Activated naive CD4-positive, alpha-beta T cell treated with anti-CD3 and anti-CD28 coated beads, Interleukin-2, amount 50 U/mL, for 24 hours (primary cell): Measurements from ENCODE around the gene TSPAN11.

Experiments
- H3K27ac Mint-ChIP-seq: one replicate; pipeline ENCODE4 v1.8.0; 2021; ENCODE audit warnings: mild to moderate bottlenecking, mixed read lengths
- H3K27me3 Mint-ChIP-seq: one replicate; pipeline ENCODE4 v1.8.0; 2021; ENCODE audit warnings: mixed read lengths
- H3K36me3 Mint-ChIP-seq: one replicate; pipeline ENCODE4 v1.8.0; 2021; ENCODE audit warnings: mixed read lengths
- H3K4me1 Mint-ChIP-seq: one replicate; pipeline ENCODE4 v1.8.0; 2021; ENCODE audit warnings: mixed read lengths
- H3K4me3 Mint-ChIP-seq: one replicate; pipeline ENCODE4 v1.8.0; 2021; ENCODE audit warnings: mild to moderate bottlenecking, mixed read lengths
- H3K9me3 Mint-ChIP-seq: one replicate; pipeline ENCODE4 v1.8.0; 2021; ENCODE audit warnings: mixed read lengths

The TSPAN11 gene

DNA sequence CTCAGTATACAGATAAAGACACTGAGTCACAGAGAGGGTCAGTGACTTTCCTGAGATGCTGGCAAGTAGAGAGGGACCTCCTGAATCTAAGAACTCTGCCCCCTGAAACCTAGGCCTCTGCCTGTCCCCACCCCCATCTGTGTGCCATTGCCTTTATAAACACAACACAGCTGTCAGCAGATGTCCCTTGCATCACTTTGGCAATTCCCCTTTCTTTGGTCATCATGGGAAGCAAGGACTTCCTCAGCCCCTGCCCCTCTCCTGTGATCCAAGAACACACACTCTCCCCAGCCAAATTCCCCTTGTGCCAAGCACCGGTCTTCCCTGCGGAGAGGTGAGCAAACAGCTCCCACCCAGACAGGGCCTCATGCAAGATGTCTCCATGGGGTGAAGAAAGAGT is 8.3 kb downstream of the TSPAN11 start:
- H3K36me3 Mint-ChIP-seq, result no peaks in the 10 kb centered on the region
- H3K4me3 Mint-ChIP-seq, result no peak overlapping the region
- H3K27ac Mint-ChIP-seq, result no peak overlapping the region
- no peaks in the 10 kb centered on the region for H3K4me1 Mint-ChIP-seq
- H3K9me3 Mint-ChIP-seq, result no peaks in the 10 kb centered on the region
- peaks cover 11% of the 10 kb centered on the region for H3K27me3 Mint-ChIP-seq

DNA sequence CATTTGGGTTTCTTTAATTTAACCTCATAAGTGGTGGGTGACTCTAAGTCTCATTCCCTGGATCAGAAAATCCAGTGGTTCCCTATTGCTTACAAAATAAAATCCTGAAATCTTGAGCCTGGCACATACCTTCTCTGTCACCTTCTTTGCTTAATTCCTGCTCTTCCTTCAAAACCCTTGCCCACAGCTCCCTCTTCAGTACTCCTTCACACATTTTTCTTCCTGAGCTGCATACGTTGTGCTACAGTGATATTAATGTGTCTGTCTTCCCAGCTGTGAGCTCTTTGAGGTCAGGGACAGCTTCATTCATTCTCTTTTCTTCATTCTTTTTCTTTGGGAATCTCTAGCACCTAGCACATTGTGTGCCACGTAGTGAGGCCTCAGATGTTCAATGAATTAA is 9.5 kb downstream of the TSPAN11 start:
- Mint-ChIP-seq H3K4me1 (no peaks in the 10 kb centered on the region), H3K9me3 (no peaks in the 10 kb centered on the region), H3K27me3 (peaks cover 9% of the 10 kb centered on the region), H3K36me3 (no peaks in the 10 kb centered on the region), H3K27ac (no peak overlapping the region), H3K4me3 (no peak overlapping the region)

DNA sequence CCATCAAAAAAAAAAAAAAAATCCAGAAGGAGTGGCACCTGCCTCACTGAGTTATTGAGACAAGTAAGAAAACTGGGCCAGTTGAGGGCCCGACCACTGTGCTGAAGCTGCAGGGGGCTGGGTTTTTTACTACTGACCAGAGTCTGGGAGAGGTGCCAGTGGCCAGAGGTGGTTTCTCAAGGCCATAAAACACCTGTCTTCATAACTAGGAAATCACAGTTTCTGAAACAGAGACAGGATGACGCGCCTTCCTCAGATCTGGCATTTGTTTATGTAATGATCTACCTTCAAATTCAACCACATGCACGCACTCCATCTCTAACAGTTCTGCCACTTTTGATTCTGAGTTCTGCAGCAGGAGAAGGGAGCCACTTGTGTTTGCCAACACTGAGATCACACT is 12.7 kb downstream of the TSPAN11 start:
- peaks cover 6% of the 10 kb centered on the region for H3K27me3 Mint-ChIP-seq
- no peak overlapping the region for H3K4me3 Mint-ChIP-seq
- H3K4me1 Mint-ChIP-seq, result no peaks in the 10 kb centered on the region
- H3K9me3 Mint-ChIP-seq, result no peaks in the 10 kb centered on the region
- no peak overlapping the region for H3K27ac Mint-ChIP-seq
- H3K36me3 Mint-ChIP-seq, result no peaks in the 10 kb centered on the region

DNA sequence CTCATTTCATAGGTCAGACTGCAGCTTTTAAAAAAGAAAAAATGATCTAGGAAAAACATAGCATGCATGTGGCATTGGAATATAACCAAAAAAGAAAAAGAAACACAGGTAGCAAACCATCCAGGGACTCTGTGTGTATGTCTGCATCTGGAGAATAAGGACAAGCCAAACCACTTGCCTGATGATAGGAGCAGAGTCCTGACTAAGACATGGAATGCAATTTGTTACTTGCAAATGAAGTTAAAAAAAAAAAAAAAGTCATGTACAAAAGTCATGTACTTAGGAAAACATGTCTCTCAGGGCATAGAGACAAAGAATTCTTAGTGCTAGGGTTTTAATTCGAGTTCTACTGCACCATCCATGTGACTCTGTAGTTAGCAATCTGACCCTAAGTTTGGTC is 15.9 kb downstream of the TSPAN11 start:
- H3K4me1 Mint-ChIP-seq, result no peaks in the 10 kb centered on the region
- peaks cover 4% of the 10 kb centered on the region for H3K27me3 Mint-ChIP-seq
- no peaks in the 10 kb centered on the region for H3K36me3 Mint-ChIP-seq
- no peak overlapping the region for H3K27ac Mint-ChIP-seq
- no peak overlapping the region for H3K4me3 Mint-ChIP-seq
- no peaks in the 10 kb centered on the region for H3K9me3 Mint-ChIP-seq

DNA sequence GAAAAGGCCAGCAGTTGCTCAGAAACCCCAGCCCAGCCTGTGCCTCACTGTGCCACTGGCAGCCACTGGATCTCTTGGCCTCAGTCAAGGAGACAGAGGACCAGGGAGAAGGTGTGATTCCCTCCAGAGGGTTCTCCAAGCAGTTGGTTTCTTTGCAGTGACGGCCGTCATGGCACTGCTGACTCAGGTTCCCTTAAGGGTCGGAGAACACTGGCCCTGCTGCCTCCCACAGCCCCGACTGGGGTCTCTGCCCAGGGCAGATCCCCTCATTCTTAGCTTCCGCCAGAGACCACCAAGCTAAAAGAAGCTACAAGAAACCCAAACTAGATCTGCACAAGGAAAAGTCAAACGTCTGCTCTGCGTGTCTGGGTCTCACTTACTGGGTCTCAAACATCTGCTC is 16.4 kb downstream of the TSPAN11 start:
- no peaks in the 10 kb centered on the region for H3K4me1 Mint-ChIP-seq
- H3K4me3 Mint-ChIP-seq, result no peak overlapping the region
- peaks cover 2% of the 10 kb centered on the region for H3K27me3 Mint-ChIP-seq
- H3K9me3 Mint-ChIP-seq, result no peaks in the 10 kb centered on the region
- H3K27ac Mint-ChIP-seq, result no peak overlapping the region
- no peaks in the 10 kb centered on the region for H3K36me3 Mint-ChIP-seq

DNA sequence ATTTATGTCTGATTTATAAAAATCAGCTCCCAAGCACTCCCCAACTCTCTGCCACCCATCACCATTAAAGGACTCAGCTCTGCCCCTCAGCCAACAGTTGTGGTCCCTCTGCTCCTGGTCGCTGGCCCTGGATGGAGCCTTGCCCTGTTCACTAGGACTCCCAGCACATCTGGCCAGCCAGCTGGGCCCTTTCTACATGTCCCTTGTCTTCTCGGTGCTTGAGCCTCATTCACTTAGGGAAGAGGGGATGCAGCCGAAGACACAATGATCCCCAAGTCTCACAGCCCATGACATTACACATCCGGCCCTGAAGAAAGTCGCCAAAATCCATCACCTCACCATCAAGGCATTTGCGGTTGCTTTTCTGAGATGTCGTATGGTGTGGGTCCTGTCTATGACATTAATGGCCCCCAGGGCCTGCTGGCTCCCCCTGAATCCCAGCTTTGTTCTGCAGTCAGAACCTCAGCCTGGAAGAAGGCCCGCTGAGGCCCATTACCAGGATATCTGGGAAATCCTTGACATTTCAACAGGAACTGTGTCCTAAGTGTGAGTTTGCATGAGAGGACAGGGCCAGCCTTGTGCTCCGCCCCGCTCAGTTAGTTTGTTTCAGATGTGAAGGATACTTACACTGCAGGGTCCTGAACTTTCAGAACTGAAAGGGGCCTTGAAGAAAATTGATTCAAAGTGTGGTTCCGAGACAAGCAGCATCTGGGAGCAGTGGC is 19.1 kb downstream of the TSPAN11 start:
- Mint-ChIP-seq H3K4me1 (no peaks in the 10 kb centered on the region), H3K9me3 (no peaks in the 10 kb centered on the region), H3K27ac (no peak overlapping the region), H3K36me3 (no peaks in the 10 kb centered on the region), H3K4me3 (no peak overlapping the region), H3K27me3 (peaks cover 9% of the 10 kb centered on the region)

DNA sequence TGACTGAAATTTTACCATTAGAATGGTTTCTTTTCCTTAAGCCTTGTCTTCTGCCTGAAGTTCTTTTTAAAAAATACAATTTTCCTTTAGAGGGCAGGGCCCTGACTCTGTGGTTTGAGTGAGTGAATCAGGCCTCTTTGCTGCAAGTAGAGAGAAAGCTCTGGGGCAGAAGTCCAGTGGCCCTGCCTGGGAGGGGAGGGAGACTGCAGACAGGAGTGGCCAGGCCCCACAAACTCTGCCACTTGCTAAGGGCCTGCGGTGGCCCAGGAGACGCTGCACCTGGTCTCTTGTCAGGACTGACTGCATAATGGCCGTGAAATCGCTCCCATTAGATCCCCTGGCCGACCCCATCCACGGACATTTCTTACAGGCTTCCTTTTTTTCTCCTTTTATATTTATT is 25.5 kb downstream of the TSPAN11 start:
- H3K9me3 Mint-ChIP-seq, result no peaks in the 10 kb centered on the region
- H3K4me1 Mint-ChIP-seq, result no peaks in the 10 kb centered on the region
- H3K27me3 Mint-ChIP-seq, result peaks cover 9% of the 10 kb centered on the region
- H3K27ac Mint-ChIP-seq, result no peak overlapping the region
- no peak overlapping the region for H3K4me3 Mint-ChIP-seq
- H3K36me3 Mint-ChIP-seq, result no peaks in the 10 kb centered on the region

DNA sequence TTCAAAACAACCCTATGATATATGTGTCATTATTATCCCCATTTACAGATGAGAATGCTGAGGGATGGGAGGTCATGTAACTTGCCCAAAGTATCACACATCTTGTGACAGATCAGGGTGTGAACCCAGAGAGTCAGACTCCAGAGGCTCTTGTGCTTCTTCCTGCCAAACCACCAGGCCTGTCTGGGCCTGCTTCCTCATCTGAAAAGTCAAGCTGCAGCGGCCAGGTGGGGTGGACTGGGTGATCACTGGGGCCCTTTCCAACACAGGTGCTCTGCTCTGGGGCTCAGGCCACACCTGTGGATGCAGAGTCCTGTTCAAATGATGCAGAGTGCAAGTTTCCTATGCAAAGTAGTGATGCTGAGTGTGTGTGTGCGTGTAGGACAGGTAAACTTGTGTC is 26.7 kb downstream of the TSPAN11 start:
- H3K27me3 Mint-ChIP-seq, result peaks cover 9% of the 10 kb centered on the region
- no peak overlapping the region for H3K4me3 Mint-ChIP-seq
- no peaks in the 10 kb centered on the region for H3K36me3 Mint-ChIP-seq
- no peaks in the 10 kb centered on the region for H3K4me1 Mint-ChIP-seq
- H3K27ac Mint-ChIP-seq, result no peak overlapping the region
- no peaks in the 10 kb centered on the region for H3K9me3 Mint-ChIP-seq

DNA sequence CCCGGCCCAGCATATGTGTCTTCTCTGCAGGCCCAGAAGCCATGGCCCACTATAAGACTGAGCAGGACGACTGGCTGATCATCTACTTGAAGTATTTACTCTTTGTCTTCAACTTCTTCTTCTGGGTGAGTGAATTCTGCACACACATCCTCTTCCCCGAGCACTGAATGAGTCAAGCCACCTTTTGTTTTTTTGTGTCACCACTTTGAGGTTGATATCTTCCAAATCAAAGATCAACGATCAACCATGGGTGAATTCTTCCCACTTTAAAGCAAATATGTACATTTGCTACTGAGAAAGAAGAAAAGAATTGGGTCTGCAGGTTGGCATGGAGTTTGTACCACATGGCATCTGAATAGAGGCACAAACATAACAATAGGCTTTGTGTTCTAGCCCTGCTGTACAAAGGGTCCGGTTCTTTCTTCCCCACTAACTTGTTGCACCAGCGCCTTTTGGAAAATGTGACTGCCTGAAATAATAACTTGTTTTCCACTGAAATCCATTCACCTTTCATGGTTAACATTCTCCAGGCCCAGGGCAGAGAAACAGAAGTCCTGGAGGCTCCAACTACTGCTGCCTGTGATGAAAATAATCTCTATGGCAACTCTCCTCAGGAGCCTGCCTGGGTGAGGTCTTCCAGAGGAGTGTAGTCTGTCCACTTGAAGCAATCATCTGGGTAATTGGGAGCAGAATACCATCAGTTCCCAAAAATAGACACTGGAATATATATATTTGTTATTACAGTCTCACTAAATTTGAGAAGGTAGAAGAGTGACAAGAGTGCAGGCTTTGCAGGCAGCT is 27.6 kb downstream of the TSPAN11 start:
- Mint-ChIP-seq H3K4me3 (no peak overlapping the region), H3K4me1 (no peaks in the 10 kb centered on the region), H3K36me3 (no peaks in the 10 kb centered on the region), H3K27me3 (peaks cover 7% of the 10 kb centered on the region), H3K9me3 (no peaks in the 10 kb centered on the region), H3K27ac (no peak overlapping the region)

DNA sequence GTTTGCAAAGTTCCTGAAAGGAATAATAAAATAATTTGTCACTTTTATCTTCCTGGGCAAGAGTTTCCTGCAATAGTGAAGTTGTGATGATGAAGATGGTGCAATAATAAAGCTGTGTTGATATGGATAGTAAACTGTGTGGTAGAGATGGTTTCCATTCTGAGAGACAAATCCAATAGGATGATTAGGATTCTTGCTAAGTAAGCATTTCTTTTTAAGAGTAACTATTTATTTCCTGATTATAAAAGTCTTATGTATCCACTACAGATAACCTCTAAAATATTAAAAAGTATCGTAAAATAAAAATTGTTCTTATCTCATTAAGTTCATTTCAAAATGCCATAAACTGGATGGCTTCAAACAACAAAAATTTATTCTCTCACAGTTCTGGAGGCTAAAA is 28.7 kb downstream of the TSPAN11 start:
- Mint-ChIP-seq H3K27me3 (peaks cover under 1% of the 10 kb centered on the region), H3K27ac (no peak overlapping the region), H3K4me3 (no peak overlapping the region), H3K36me3 (no peaks in the 10 kb centered on the region), H3K9me3 (no peaks in the 10 kb centered on the region), H3K4me1 (no peaks in the 10 kb centered on the region)

DNA sequence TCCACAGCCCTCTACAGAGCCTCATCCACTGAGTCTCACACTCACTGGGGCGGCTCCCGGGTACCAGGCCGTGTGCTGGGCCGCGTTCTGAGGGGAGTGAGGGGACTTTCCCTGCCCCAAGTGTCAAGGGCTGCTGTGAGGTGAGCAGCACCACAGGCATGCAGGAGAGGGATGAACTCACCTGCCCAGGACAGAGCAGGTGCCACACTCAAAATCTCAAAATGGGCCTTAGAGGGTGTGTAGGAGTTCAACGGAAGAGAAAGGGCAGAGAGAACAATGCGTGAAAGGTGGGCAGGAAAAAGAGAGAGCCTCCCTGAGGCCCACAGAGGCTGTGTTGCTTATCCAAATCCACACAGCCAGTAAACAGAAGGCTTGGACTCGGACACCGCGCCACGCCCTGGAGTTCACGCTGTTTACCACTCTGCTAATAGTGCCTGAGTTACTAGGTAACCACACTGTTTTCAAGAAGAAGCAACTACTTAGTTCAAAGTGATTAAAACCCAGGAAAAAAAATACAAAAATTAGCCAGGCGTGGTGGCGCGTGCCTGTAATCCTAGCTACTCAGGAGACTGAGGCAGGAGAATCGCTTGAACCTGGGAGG is 32.7 kb downstream of the TSPAN11 start:
- H3K4me3 Mint-ChIP-seq, result no peak overlapping the region
- no peaks in the 10 kb centered on the region for H3K9me3 Mint-ChIP-seq
- H3K4me1 Mint-ChIP-seq, result no peaks in the 10 kb centered on the region
- H3K36me3 Mint-ChIP-seq, result no peaks in the 10 kb centered on the region
- no peak overlapping the region for H3K27ac Mint-ChIP-seq
- no peaks in the 10 kb centered on the region for H3K27me3 Mint-ChIP-seq

DNA sequence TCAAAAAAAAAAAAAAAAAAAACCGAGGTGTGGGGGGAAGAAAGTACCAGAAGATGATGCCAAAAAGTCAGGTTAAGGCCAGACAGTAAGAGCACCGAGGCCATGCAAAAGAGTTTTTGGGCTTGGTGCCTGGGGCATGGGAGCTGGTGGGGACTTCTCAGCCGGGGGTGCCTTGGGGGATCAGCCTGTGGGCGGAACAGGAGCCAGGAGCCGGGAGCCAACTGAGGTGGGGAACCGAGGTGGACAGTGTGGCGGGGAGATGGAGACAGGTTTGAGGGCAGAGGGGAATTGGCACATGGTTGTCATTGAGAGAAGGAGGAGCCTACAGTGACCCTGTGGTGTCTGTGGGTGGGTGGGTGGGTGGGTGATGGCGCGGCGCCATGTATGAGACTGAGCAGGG is 33.2 kb downstream of the TSPAN11 start:
- H3K36me3 Mint-ChIP-seq, result no peaks in the 10 kb centered on the region
- no peaks in the 10 kb centered on the region for H3K9me3 Mint-ChIP-seq
- H3K4me1 Mint-ChIP-seq, result no peaks in the 10 kb centered on the region
- H3K4me3 Mint-ChIP-seq, result no peak overlapping the region
- no peak overlapping the region for H3K27ac Mint-ChIP-seq
- H3K27me3 Mint-ChIP-seq, result no peaks in the 10 kb centered on the region

DNA sequence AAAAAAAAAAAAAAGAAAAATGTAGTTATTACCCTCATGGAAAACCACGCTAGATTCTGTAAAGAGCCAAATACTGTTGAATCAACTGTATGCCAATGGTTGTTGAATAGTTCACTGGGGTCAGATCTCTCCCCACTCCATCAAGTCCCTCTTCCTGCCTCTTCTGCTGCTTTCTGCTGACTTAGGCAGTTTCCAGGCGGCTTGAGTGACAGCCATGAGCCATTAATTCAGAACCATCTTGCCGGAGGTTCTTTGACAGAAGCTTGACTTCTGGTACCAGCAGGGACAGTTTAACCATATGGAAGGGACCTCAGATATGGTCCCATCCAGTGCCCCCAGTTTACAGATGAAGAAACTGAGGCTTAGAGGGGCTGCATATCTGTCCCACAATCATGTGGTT is 34.5 kb downstream of the TSPAN11 start:
- Mint-ChIP-seq H3K27ac (no peak overlapping the region), H3K36me3 (no peaks in the 10 kb centered on the region), H3K4me3 (no peak overlapping the region), H3K9me3 (no peaks in the 10 kb centered on the region), H3K4me1 (no peaks in the 10 kb centered on the region), H3K27me3 (no peaks in the 10 kb centered on the region)

DNA sequence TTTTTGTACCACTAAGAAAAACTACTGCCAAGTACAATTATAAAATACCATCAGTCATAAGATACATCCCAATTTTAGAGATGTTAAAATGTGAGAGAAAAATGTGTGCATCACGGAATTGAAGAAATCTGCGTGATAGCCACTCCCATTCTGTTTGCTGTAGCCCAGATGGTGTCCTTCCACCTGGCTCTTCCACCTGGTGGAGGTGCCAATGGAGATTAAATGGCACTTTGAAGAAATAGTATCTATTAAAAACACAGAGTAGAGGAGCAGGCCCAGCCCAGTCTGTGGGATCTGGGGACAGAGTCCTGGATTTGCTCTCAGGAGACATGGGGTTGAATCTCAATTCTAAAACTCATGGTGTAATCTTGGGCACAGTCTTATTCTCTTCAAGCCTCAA is 35.5 kb downstream of the TSPAN11 start:
- Mint-ChIP-seq H3K9me3 (no peaks in the 10 kb centered on the region), H3K27me3 (no peaks in the 10 kb centered on the region), H3K36me3 (no peaks in the 10 kb centered on the region), H3K4me3 (no peak overlapping the region), H3K4me1 (no peaks in the 10 kb centered on the region), H3K27ac (no peak overlapping the region)

DNA sequence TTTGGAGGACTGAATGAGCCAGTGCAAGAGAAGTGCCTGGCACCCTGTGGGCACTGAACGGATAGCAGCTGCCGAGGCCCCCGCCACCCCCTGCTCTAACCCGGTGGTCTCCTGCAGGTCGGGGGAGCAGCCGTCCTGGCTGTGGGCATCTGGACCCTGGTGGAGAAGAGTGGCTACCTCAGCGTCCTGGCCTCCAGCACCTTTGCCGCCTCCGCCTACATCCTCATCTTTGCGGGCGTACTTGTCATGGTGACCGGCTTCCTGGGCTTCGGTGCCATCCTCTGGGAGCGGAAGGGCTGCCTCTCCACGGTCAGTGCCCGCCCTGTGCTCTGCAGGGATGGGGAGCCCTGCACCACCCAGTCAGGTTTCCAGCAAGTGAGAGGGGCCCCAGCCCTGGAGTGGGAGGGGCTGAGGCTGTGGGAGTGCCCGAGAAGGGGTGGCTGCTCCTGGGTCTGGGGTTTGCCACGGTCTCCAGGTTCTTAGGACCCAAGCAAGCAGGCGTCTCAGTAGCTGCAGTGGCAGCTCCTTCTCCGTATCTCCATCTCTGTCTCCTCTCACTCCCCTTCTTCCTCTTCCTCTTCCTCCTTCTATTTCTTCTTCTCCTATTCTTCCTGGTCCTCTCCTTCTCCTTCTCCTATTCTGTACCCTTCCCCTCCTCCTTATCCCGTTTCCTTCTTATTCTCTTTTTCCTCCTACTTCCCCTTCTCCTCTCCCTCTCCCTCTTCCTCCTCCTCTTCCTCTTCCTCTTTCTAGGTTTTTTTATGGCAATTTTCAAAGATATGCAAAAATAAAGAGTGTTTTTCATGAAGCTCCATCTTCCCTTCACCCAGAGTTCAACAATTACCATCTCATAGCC is 37.4 kb downstream of the TSPAN11 start:
- H3K4me3 Mint-ChIP-seq, result no peak overlapping the region
- H3K27me3 Mint-ChIP-seq, result no peaks in the 10 kb centered on the region
- no peaks in the 10 kb centered on the region for H3K36me3 Mint-ChIP-seq
- no peaks in the 10 kb centered on the region for H3K4me1 Mint-ChIP-seq
- H3K9me3 Mint-ChIP-seq, result no peaks in the 10 kb centered on the region
- no peak overlapping the region for H3K27ac Mint-ChIP-seq
